Loucy (cell line): Measurements from ENCODE around the gene POLR2F.
"Not testable (repeated sequence)": the region's sequence is repeated elsewhere in the genome, so short reads cannot be mapped to it uniquely, and the experiment has no call there.

Experiments used
- CTCF ChIP-seq: fragments of 200-600 bp; sonication (generic); conservative IDR thresholded peaks from 2 replicates; pipeline ENCODE4 v1.5.1; 2014; ENCODE audit warnings: mild to moderate bottlenecking, antibody characterized with exemption, low read length
- EZH2phosphoT487 ChIP-seq: fragments of 200-600 bp; IDR thresholded peaks from 2 replicates; pipeline ENCODE4 v1.6.1; 2018; ENCODE audit warnings: antibody characterized with exemption, mild to moderate bottlenecking, moderate library complexity, borderline replicate concordance

GRCh38 chr22:37947142-37947795 is 6.2 kb upstream of the POLR2F start:
- not testable (repeated sequence) for TF ChIP-seq CTCF, EZH2phosphoT487
